HG02610 (cell line): ENCODE results near the gene REEP2.
"Not testable (repeated sequence)": the region's sequence is repeated elsewhere in the genome, so short reads cannot be mapped to it uniquely, and the experiment has no call there.

Experiments
- ATAC-seq: cut with Tn5 transposase; IDR thresholded peaks from one replicate; pipeline ENCODE4 v1.9.1; 2021; ENCODE audit warnings: mild to moderate bottlenecking, moderate library complexity; ENCODE audit not compliant: unreplicated experiment

Gene REEP2, protein sequence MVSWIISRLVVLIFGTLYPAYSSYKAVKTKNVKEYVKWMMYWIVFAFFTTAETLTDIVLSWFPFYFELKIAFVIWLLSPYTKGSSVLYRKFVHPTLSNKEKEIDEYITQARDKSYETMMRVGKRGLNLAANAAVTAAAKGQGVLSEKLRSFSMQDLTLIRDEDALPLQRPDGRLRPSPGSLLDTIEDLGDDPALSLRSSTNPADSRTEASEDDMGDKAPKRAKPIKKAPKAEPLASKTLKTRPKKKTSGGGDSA

DNA sequence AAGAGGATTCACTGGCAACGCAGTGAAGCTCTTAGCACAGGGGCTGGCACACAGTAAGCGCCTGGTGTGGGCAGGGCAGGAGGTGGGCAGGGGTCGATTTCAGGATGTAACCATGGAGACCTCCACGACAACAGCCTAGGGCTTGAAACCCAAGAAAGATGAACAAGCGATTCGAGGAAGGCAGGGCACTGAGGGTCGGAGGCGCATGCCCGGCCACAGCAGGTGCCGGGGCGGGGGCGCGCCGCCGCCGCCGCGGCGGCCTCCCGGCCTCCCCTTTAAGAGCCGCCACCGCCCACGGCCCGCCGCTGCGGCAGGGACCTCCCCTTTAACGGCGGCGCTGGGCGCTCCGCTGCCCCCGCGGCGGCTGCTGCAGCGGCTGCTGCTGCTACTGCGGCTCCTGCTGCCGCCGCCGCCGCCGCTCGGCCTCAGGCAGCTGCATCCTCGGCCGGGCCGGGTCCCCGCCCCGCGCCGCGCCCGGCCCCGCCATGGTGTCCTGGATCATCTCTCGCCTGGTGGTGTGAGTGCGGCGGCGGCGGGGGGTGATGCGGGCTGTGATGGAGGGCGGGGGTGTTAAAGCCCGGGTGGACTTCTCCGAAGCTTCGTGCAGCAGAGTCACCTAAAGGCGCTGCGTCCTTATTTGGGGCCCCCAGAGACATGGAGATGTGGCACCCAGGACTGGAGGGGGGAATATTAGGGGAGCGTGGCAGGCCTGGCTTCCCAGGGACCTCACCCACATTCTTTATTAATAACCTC lies at the start of gene REEP2:
Gene REEP2, plus strand, starts transcription at position 334 of the 753 bp plus-strand sequence. Its CDS starts 152 bp downstream, at position 486.
- ATAC-seq, result peak; percentile 67

DNA sequence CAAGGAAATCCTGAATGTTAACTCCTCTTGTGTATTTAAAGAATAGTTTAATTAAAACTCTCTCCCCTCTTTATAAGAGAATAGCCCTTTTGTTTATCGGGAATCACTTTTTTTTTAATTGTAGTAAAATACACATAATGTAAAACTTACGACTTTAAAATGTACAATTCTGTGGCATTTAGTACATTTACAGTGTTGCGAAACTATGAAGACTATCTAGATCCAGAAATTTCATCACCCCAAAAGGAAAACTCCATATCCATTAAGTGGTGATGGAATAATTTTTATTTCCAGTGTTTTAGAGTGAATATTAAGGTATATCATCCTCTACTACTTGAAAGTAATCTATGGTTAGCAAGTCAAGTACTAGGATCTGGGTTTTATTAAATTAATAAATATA lies 49.5 kb upstream of the REEP2 start:
- no peak for ATAC-seq

GRCh38 chr5:138389911-138390310 lies 48.9 kb upstream of the REEP2 start:
- not testable (repeated sequence) for ATAC-seq

- no peak for ATAC-seq
These were observed 46.9 kb upstream of the REEP2 start for GRCh38 chr5:138391859-138392386.

GRCh38 chr5:138402640-138403039 lies 36.2 kb upstream of the REEP2 start:
- peak; percentile 82 for ATAC-seq

- peak; percentile 91 for ATAC-seq
These were observed 30.8 kb upstream of the REEP2 start for GRCh38 chr5:138408023-138408422.

DNA sequence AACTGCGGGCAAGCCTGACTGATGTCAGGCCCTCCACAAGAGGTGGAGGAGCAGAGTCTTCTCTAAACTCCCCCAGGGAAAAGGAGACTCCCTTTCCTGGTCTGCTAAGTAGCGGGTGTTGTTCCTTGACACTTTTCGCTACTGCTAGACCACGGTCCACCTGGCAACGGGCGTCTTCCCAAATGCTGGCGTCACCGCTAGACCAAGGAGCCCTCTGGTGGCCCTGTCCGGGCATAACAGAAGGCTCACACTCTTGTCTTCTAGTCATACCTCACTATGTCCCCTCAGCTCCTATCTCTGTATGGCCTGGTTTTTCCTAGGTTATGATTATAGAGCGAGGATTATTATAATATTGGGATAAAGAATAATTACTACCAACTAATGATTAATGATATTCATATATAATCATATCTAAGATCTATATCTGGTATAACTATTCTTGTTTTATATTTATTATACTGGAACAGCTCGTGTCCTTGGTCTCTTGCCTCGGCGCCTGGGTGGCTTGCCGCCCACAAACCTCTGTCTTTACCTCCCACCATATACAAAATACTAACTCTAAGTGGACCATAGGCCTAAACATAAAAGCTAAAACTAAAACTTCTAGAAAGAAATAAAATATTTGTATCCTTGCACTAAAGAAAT lies 27.7 kb upstream of the REEP2 start:
- ATAC-seq, result not testable (repeated sequence)

DNA sequence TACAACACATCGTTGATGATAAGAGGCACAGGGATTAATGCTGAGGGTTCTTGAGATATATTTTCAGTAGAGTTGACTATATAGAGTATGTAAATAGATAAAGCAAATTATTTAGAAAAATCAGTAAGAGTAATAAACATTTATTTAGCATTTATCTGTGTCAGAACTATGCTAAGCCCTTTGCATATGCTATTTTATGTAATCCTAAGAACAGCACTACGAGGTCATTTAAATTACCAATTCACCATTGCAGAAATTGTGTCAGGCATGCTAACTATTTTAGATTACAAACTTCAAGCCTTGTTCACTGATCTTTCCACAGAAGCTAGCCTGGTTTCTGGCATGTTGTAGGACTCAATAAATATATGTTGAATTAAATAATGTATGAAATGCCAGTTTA lies 20.4 kb upstream of the REEP2 start:
- no peak for ATAC-seq

GRCh38 chr5:138425079-138425478 lies 13.8 kb upstream of the REEP2 start:
- no peak for ATAC-seq

DNA sequence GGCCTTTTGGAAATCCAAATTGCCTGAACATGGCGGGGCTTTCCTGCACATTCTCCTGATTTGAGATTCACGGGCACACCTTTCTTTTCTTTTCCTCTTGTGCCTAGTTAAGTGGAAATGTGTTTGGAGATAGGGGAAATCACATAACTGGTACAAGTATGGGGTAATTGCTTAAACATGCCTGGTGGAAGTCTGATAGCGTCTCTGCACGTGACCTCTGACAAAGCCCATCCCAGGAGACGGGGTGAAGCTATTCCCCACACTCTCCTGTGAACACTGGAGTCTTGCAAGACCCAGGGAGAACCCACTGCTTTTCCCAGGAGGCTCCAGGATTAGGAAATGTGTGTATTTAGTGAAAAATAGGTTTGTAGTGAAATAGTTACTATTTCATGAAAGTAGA lies 2.9 kb upstream of the REEP2 start:
- ATAC-seq, result no peak

DNA sequence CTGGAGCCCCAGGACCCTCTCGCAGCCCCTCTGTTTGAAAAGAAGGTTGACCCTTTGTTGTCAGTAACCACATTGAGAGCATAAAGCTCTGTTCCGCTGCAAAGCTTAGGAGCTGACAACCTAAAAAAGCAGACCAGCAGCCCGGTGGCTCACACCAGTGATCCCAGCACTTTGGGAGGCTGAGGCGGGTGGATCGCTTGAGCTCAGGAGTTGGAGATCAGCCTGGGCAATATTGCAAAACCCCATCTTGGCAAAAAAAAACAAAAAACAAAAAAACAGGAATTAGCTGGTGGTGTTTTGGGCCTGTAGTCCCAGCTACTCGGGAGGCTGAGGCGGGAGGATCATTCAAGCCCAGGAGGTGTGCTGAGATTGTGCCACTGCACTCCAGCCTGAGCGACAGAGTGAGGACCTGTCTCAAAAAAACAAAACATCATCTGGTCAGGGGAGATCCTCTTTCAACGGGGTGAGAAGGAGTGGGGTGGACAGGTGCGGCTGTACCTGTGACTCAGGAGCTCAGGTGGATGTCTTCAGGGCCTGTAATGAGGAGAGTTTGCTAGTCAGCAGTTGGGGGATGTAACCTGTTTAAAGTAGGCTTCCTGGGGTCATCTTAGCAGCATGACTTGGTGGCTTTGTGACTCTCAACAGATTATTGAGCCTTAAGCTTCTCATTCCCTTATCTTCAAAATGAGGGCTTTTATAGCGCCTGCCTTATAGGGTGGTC lies 694 bp upstream of the REEP2 start:
- no peak for ATAC-seq

DNA sequence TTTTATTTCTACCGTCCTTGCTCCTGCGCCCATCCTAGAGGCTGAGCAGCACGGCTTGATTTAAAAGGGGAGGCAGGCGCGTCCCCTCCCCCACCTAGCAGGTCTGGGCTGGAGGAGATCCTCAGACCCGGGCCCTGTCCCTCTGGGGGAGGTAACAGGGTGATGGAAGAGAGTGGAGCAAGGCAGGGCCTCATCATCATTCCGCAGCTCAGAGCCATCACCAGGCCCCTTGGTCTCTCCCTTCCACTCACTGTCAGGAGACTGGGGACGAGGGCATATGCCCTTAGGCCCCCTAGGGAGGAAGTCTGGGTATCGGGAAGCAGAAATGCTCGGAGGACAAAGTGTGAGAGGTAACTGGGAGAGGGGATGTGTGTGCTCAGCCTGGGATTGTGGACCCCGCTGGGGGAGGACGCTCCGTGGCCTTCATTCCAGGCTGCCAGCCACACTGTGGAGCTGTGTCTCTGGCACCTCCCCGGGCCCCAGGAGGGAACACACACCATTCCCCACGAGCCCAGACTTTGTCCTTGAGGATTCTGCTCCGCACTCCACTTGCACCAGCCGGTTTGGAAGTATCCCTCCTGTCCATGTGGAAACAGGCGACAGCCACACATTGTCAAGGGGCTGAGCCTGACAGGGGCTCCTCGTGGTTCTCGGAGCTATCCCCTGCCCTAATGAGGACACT lies 761 bp downstream of the REEP2 start:
- ATAC-seq, result no peak

GRCh38 chr5:138440159-138441073 lies 1.6 kb downstream of the REEP2 start:
- no peak for ATAC-seq

DNA sequence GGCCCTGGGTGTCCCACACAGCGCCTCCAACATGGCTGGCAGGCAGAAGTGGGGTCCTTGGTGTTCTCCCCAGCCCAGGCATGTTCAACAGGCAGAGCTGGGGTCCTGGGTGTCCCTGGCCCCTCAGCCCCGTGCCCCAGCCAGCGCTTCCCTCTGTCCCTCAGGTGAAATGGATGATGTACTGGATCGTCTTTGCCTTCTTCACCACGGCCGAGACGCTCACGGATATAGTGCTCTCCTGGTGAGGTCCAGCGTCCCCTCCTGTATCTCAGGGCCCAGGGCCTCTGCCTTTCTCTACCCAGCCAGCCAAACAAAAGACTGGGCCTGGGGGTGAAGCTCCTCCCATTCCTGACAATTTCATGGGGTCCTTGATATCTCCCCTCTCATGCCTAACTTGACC lies 2.4 kb downstream of the REEP2 start:
- ATAC-seq, result no peak

GRCh38 chr5:138444078-138444773 lies 5.4 kb downstream of the REEP2 start:
- ATAC-seq, result no peak

DNA sequence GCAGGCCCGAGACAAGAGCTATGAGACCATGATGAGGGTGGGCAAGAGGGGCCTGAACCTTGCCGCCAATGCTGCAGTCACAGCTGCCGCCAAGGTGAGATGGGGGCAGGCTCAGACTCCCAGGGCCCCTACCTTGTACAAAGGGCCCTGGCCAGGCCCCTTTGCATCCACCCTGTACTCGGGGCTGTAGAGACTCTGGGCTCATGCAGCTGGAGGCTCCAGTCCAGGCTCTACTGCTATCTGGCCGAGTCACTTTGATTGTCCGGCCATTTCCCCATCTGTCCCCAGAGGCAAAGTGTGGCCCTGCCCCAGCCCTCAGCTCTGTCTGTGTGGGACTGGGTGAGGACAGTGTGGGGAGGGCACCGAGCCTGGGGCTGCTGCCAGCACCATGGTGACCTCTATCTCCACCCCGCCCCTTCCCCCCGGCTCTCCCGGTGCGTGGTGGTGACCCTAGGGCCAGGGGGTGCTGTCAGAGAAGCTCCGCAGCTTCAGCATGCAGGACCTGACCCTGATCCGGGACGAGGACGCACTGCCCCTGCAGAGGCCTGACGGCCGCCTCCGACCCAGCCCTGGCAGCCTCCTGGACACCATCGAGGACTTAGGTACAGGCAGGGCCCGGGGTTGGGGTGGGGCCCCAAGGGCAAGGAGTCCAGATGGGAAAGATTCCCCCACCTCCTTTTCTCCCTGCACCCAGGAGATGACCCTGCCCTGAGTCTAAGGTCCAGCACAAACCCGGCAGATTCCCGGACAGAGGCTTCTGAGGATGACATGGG lies 6.1 kb downstream of the REEP2 start:
- no peak for ATAC-seq

DNA sequence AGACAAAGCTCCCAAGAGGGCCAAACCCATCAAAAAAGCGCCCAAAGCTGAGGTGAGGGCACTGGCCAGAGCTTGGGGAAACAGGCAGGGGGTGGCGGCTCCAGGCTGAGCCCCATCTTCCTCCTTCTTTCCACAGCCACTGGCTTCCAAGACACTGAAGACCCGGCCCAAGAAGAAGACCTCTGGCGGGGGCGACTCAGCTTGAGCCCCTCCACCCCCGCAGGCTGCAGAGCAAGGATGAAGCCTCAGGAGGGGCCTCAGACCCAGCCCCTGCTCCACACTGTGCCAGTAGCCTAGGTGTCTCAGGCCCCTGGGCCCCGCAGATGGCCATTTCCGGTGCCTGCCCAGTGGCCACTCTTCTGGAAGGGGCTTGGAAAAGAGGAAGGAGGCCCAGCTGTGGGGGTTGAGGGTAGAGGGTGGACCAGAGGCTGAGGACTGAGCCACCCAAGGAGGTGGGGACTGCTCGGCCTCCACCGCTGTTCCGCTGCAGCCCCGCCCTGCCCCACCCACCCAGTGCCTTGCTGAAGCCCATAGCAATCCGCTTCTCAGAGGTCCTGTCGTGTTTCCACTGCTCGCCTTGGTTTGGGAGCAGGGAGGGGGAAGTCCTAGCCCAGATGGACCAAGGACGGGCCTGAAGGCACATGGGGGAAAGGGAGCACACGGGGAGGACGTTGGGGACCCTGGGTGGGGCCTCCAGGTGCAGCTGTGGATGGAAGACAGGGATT lies 6.9 kb downstream of the REEP2 start:
- no peak for ATAC-seq
